Ureter (tissue), 1 donor: ENCODE results near the gene IGFBP6. TPM values are rescaled to one million over a fixed set of nuclear protein-coding genes. Genes with fewer than 3 reads are reported as not detected.

ENCODE experiments used
- DNase-seq: peaks from one replicate; pipeline ENCODE4 v3.0.0-alpha.2; 2020; ENCODE audit warnings: low spot score
- total RNA-seq: library from RNA; stranded (reverse); gene quantifications from one replicate; pipeline ENCODE4 v1.2.4, GENCODE V29; 2023
- donor health status: DM: yes; HTN: yes; CAD: no.

IGFBP6 gene
- total RNA-seq, 1 donor from 2014 or later = 133 TPM

DNA sequence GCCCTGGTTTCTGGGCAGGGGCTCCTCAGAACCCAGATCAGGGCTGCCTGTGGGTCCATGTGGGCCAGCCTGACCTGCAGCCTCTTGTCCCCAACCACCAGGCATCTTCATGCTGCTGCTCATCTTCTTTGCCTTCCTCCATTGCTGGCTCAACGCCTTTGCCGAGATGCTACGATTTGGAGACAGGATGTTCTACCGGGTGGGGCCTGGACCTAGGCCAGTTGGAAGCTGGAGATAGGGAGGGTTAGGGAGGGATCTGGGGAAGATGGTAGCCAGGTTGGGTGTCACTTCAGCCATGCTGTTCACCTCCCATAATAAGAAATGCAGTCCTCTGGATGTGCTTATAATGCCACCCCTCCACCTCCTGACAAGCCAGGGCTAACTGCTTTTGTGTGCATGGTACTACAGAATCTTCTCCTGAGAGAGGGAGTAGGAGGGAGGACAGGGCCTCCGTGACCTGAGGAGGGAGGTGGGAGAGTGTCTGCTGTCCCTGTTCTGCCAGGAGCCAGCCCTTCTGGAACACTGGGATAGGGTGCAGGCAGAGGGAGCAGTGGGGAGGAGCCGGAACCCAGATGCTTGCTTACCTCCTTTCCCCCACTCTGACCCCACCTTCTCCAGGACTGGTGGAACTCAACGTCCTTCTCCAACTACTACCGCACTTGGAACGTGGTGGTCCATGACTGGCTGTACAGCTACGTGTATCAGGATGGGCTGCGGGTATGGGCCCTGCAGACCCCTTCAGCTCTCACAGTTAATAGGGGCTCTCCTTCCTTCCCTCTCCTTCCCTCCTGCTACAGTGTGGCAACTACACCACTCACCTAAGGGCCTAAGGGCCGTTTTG is 23.4 kb downstream of the IGFBP6 start:
- no peak for DNase-seq

DNA sequence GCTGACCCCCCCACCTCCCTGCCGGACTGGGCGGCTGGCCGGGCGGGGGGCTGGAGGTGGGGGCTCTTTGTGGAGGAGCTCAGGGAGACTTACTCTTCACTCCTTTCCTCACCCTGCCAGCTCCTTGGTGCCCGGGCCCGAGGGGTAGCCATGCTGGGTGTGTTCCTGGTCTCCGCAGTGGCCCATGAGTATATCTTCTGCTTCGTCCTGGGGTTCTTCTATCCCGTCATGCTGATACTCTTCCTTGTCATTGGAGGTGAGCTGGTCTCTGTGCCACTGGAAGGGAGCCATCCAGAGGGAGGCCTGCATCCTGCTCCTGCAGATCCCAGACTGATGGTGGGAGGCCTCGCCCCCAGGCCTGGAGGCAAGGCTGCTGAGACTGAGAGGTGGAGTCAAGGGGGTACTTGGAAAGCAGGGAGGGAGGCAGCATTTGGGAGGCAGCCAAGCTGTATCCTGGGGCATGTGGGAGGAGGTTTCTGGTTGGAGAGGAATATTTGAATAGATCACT is 25.5 kb downstream of the IGFBP6 start:
- no peak for DNase-seq

DNA sequence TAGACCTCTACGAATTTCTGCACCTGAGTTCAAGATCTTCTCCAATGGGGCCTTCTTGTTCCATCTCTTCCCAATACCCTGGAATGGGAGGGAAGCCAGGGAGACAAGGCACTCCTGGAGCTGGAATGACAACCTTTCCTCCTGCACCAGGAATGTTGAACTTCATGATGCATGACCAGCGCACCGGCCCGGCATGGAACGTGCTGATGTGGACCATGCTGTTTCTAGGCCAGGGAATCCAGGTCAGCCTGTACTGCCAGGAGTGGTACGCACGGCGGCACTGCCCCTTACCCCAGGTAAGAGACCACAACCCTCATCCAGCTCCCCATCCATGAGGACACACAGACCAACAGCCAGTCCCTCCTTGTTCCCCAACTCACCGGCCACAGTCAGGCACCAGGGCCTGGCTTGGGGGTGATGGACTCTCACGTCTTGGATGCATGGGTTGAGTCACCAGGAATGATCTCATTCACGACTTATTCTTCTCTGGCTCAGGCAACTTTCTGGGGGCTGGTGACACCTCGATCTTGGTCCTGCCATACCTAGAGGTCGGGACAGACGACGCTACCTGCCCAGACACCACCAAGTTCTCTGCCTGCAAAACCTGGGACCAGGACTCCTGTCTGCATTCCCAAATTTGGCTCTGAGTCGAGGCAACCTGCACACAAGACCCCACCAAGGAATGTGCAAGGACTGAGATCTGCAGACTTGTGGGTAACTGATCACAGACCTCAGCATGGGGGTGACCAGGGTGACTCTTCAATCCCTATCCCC is 26.3 kb downstream of the IGFBP6 start:
- DNase-seq = no peak

- no peak for DNase-seq
Measured at GRCh38 chr12:53124352-53124723, 26.9 kb downstream of the IGFBP6 start.

DNA sequence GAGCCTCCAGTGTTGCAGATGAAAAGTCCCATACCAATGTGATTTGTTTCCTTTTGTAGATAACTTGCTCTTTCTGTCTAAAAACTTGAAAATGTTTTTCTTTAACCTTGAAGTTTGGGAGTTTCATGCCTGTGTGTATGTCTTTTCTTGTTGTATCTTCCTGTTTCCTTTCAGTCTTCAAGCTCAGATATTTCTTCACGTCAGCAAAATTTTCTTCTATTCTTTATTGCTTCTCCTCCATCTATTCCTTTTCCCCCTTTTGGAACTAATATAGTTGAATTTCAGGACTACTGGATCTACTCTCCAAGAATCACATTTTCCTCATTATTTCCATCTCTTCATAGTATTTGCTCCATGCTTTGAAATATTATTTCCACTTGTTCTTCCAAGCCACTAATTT is 29.7 kb downstream of the IGFBP6 start:
- no peak for DNase-seq

GRCh38 chr12:53128780-53129569 is 31.5 kb downstream of the IGFBP6 start:
- no peak for DNase-seq

- DNase-seq = no peak
Measured at GRCh38 chr12:53131844-53132243, 34.4 kb downstream of the IGFBP6 start.

DNA sequence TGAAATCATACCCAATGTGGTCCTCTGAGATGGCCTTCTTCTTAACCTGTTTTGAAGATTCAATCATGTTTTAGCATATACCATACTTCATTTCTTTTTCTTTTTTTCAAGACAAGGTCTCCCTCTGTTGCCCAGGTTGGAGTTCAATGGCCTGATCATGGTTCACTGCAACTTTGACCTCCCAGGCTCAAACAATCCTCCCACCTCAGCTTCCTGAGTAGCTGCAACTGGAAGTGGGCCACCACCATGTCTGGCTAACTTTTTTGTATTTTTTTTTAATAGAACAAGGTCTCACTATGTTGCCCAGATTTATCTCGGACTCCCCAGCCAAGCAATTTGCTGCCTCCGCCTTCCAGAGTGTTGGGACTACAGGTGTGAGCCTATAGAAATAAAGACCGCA is 36.3 kb downstream of the IGFBP6 start:
- DNase-seq = no peak

GRCh38 chr12:53143355-53143754 is 45.9 kb downstream of the IGFBP6 start:
- no peak for DNase-seq

DNA sequence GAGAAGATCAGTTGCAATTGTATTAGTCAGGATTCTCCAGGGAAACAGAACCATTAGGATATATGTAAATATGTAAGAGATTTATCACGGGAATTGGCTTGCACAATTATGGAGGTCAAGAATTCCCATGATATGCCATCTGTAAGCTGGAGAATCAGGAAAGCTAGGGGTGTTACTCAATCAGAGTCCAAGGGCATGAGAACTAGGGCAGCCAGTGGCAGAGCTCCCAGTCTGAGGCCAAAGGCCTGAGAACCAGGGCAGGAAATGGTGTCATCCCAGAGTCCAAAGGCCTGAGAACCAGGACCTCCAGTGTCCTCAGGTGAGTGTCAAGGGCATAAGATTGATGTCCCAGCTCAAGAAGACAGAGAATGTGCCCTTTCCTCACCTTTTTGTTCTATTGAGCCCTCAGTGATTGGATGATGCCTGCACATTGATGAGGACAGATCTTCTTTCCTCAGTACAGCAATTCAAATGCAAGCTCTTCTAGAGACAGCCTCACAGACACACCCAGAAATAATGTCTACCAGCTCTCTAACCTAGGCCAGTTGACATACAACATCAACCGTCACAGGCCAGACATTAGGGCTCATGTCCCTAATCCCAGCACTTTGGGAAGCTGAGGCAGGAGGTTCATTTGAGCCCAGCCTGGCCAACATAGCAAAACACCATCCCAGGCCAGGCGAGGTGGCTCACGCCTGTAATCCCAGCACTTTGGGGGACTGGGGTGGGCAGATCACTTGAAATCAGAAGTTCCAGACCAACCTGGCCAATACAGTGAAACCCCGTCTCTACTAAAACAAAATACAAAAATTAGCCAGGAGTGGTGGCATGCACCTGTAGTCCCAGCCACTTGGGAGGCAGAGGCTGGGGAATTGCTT is 48.2 kb downstream of the IGFBP6 start:
- DNase-seq = no peak

- DNase-seq = no peak
Measured at GRCh38 chr12:53147181-53147580, 49.7 kb downstream of the IGFBP6 start.

GRCh38 chr12:53147653-53148052 is 50.2 kb downstream of the IGFBP6 start:
- DNase-seq = no peak

- no peak for DNase-seq
Measured at GRCh38 chr12:53151039-53151438, 53.6 kb downstream of the IGFBP6 start.

Other genes starting within 250 kb of the IGFBP6 start
- gene KRT78, start 248.7 kb upstream of the IGFBP6 start, total RNA-seq = not detected
- 815 TPM for gene KRT8, start 192.6 kb upstream of the IGFBP6 start, total RNA-seq
- 607 TPM for gene KRT18, start 148.5 kb upstream of the IGFBP6 start, total RNA-seq
- gene EIF4B, start 91.2 kb upstream of the IGFBP6 start, total RNA-seq = 474 TPM
- gene TNS2, start 47.6 kb upstream of the IGFBP6 start, total RNA-seq = 198 TPM
- 66.6 TPM for gene SPRYD3, start 18.3 kb upstream of the IGFBP6 start, total RNA-seq
- 0.18 TPM for gene SOAT2, start 5.8 kb downstream of the IGFBP6 start, total RNA-seq
- gene ZNF740, start 83.1 kb downstream of the IGFBP6 start, total RNA-seq = 56.8 TPM
- gene CSAD, start 83.3 kb downstream of the IGFBP6 start, total RNA-seq = 65.7 TPM
- gene ITGB7, start 109.6 kb downstream of the IGFBP6 start, total RNA-seq = 15.8 TPM
- gene RARG, start 134.5 kb downstream of the IGFBP6 start, total RNA-seq = 101 TPM
- gene ESPL1, start 170.6 kb downstream of the IGFBP6 start, total RNA-seq = 2.3 TPM
- 468 TPM for gene PFDN5, start 197.9 kb downstream of the IGFBP6 start, total RNA-seq
- gene MYG1, start 202.0 kb downstream of the IGFBP6 start, total RNA-seq = 50.0 TPM
- gene AAAS, start 223.9 kb downstream of the IGFBP6 start, total RNA-seq = 44.1 TPM
- gene SP7, start 238.7 kb downstream of the IGFBP6 start, total RNA-seq = not detected